HepG2 (cell line): ENCODE measurements around the gene SQSTM1. TPM values are rescaled to one million over a fixed set of nuclear protein-coding genes. Genes with fewer than 3 reads are reported as not detected.

Experiments
- BHLHE40 ChIP-seq: IDR thresholded peaks from 2 replicates; pipeline ENCODE4 v1.6.1; 2011; ENCODE audit warnings: low read length, improper control_type of control experiment
- CAMTA2 ChIP-seq: sonication (generic); formaldehyde crosslinking; IDR thresholded peaks from 2 replicates; pipeline ENCODE4 v1.4.0; 2020; ENCODE audit warnings: mild to moderate bottlenecking, missing genetic modification reagents, borderline replicate concordance
- CEBPG ChIP-seq: IDR thresholded peaks from 2 replicates; pipeline ENCODE4 v1.6.1; 2016
- KAT7 ChIP-seq: IDR thresholded peaks from 2 replicates; pipeline ENCODE4 v1.6.1; 2018; ENCODE audit warnings: borderline replicate concordance, missing compliant biosample characterization
- PITX1 ChIP-seq: sonication (generic); formaldehyde crosslinking; IDR thresholded peaks from 2 replicates; pipeline ENCODE4 v1.5.1; 2020; ENCODE audit warnings: mild to moderate bottlenecking, missing genetic modification reagents
- POLR2G ChIP-seq: fragments of 200-400 bp; formaldehyde crosslinking; IDR thresholded peaks from 2 replicates; pipeline ENCODE4 v1.6.1; 2018; ENCODE audit warnings: mild to moderate bottlenecking, low read depth, low read length, moderate library complexity
- RAD51 ChIP-seq: fragments of 450-650 bp; IDR thresholded peaks from 2 replicates; pipeline ENCODE4 v1.6.1; 2016; ENCODE audit warnings: borderline replicate concordance
- REPIN1 ChIP-seq: sonication (generic); formaldehyde crosslinking; IDR thresholded peaks from 2 replicates; pipeline ENCODE4 v1.8.0; 2022; ENCODE audit warnings: missing genetic modification reagents, low read depth, mild to moderate bottlenecking, borderline replicate concordance
- SNAPC2 ChIP-seq: sonication (generic); formaldehyde crosslinking; IDR thresholded peaks from 2 replicates; pipeline ENCODE4 v1.8.1; 2022; ENCODE audit warnings: mild to moderate bottlenecking, missing genetic modification reagents
- SP5 ChIP-seq: IDR thresholded peaks from 2 replicates; pipeline ENCODE4 v1.6.1; 2016; ENCODE audit warnings: low read depth, borderline replicate concordance
- SRY ChIP-seq: sonication (generic); formaldehyde crosslinking; IDR thresholded peaks from 2 replicates; pipeline ENCODE4 v1.8.0; 2022; ENCODE audit warnings: mild to moderate bottlenecking, missing genetic modification reagents
- ZC3H4 ChIP-seq: sonication (generic); formaldehyde crosslinking; IDR thresholded peaks from 2 replicates; pipeline ENCODE4 v1.4.0; 2020; ENCODE audit warnings: missing genetic modification reagents, borderline replicate concordance
- ZNF331 ChIP-seq: sonication (generic); formaldehyde crosslinking; IDR thresholded peaks from 2 replicates; pipeline ENCODE4 v1.4.0; 2020; ENCODE audit warnings: missing genetic modification reagents
- polyA plus RNA-seq, 8 experiments: library from polyadenylated mRNA; depleted of rRNA in 3 of 8; stranded (reverse) in 7 of 8; unstranded in 1 of 8; fragments of >200 nt; fragmentation: Illumina TruSeq in 4 of 8; extraction: Trizol in 4 of 8; gene quantifications; 2 replicates each; pipeline versions ENCODE4 v1.2.1 to v1.2.3, GENCODE V29; 2011 to 2016; ENCODE audit warnings: low read depth in 4 of 8, missing spikeins in 1 of 8, mixed read lengths in 1 of 8; ENCODE audit not compliant: insufficient read depth in 1 of 8
- total RNA-seq, 5 experiments: library from RNA; depleted of rRNA; stranded (reverse); fragments of >200 nt; fragmentation: Illumina TruSeq; extraction: Trizol; gene quantifications; 2 replicates each; pipeline ENCODE4 v1.2.3, GENCODE V29; 2016; ENCODE audit warnings: low read depth in 1 of 5
- TF ChIP-seq, protein P1 (sequence below): sonication (generic); formaldehyde crosslinking; IDR thresholded peaks from 2 replicates; pipeline ENCODE4 v1.5.0; 2020; ENCODE audit warnings: mild to moderate bottlenecking, missing genetic modification reagents, borderline replicate concordance
- TF ChIP-seq, protein P2 (sequence below): sonication (generic); formaldehyde crosslinking; IDR thresholded peaks from 2 replicates; pipeline ENCODE4 v1.5.1; 2020; ENCODE audit warnings: mild to moderate bottlenecking, missing genetic modification reagents, borderline replicate concordance

The SQSTM1 gene
- total and polyA plus RNA-seq, 2 of the 13 experiments (the other 11 are each of a cell fraction or from before 2014, with no cell fraction given): 90.9 to 160 TPM

DNA sequence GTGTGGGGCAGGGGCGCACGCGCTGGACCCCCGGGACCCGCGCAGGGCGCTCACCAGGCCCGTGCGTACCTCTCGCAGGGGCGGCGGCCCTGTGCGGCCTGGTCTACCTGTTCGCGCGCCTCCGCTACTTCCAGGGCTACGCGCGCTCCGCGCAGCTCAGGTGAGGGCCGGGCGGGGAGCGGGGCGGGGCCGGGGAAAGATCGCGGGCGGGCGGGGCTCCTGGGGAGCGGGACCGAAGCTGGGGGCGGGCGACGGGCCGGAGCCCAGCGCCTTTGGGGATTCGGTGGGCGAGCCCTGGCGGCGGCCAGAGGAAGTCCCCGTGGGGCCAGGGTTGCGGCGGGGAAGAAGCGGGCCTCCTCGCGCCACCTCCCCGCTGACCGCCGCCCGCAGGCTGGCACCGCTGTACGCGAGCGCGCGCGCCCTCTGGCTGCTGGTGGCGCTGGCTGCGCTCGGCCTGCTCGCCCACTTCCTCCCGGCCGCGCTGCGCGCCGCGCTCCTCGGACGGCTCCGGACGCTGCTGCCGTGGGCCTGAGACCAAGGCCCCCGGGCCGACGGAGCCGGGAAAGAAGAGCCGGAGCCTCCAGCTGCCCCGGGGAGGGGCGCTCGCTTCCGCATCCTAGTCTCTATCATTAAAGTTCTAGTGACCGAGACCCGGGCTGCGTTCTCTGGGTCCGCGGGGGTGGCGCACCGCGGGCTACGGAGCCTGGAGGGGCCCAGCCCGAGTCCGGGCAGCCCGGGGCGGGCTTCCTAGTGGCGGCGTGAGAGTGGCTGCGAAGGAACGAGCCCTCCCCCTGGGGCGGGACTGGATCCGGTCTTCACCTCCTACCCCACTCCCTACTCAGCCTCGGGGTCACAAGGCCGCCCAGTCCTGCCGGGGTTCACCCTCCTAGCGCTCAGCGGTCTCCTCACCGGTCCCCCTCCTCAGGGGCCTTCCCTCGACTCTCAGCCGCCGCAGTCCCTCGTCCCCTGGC lies 24.6 kb upstream of the SQSTM1 start (continued):
- TF ChIP-seq, protein P1, sequence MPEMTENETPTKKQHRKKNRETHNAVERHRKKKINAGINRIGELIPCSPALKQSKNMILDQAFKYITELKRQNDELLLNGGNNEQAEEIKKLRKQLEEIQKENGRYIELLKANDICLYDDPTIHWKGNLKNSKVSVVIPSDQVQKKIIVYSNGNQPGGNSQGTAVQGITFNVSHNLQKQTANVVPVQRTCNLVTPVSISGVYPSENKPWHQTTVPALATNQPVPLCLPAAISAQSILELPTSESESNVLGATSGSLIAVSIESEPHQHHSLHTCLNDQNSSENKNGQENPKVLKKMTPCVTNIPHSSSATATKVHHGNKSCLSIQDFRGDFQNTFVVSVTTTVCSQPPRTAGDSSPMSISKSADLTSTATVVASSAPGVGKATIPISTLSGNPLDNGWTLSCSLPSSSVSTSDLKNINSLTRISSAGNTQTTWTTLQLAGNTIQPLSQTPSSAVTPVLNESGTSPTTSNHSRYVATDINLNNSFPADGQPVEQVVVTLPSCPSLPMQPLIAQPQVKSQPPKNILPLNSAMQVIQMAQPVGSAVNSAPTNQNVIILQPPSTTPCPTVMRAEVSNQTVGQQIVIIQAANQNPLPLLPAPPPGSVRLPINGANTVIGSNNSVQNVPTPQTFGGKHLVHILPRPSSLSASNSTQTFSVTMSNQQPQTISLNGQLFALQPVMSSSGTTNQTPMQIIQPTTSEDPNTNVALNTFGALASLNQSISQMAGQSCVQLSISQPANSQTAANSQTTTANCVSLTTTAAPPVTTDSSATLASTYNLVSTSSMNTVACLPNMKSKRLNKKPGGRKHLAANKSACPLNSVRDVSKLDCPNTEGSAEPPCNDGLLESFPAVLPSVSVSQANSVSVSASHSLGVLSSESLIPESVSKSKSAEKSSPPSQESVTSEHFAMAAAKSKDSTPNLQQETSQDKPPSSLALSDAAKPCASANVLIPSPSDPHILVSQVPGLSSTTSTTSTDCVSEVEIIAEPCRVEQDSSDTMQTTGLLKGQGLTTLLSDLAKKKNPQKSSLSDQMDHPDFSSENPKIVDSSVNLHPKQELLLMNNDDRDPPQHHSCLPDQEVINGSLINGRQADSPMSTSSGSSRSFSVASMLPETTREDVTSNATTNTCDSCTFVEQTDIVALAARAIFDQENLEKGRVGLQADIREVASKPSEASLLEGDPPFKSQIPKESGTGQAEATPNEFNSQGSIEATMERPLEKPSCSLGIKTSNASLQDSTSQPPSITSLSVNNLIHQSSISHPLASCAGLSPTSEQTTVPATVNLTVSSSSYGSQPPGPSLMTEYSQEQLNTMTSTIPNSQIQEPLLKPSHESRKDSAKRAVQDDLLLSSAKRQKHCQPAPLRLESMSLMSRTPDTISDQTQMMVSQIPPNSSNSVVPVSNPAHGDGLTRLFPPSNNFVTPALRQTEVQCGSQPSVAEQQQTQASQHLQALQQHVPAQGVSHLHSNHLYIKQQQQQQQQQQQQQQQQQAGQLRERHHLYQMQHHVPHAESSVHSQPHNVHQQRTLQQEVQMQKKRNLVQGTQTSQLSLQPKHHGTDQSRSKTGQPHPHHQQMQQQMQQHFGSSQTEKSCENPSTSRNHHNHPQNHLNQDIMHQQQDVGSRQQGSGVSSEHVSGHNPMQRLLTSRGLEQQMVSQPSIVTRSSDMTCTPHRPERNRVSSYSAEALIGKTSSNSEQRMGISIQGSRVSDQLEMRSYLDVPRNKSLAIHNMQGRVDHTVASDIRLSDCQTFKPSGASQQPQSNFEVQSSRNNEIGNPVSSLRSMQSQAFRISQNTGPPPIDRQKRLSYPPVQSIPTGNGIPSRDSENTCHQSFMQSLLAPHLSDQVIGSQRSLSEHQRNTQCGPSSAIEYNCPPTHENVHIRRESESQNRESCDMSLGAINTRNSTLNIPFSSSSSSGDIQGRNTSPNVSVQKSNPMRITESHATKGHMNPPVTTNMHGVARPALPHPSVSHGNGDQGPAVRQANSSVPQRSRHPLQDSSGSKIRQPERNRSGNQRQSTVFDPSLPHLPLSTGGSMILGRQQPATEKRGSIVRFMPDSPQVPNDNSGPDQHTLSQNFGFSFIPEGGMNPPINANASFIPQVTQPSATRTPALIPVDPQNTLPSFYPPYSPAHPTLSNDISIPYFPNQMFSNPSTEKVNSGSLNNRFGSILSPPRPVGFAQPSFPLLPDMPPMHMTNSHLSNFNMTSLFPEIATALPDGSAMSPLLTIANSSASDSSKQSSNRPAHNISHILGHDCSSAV: no peak
- no peak for TF ChIP-seq BHLHE40
- TF ChIP-seq CEBPG: no peak
- no peak; the same call in 1 of the 2 replicates for TF ChIP-seq KAT7 (CRISPR knock-in tag)
- TF ChIP-seq SNAPC2 (CRISPR knock-in tag): peak; percentile 53; the same call in 1 of the 2 replicates
- TF ChIP-seq REPIN1 (CRISPR knock-in tag): no peak
- TF ChIP-seq SRY (CRISPR knock-in tag): no peak
- TF ChIP-seq ZNF331: peak; percentile 34; the same call in 1 of the 2 replicates
- no peak for TF ChIP-seq RAD51
- TF ChIP-seq, protein P2, sequence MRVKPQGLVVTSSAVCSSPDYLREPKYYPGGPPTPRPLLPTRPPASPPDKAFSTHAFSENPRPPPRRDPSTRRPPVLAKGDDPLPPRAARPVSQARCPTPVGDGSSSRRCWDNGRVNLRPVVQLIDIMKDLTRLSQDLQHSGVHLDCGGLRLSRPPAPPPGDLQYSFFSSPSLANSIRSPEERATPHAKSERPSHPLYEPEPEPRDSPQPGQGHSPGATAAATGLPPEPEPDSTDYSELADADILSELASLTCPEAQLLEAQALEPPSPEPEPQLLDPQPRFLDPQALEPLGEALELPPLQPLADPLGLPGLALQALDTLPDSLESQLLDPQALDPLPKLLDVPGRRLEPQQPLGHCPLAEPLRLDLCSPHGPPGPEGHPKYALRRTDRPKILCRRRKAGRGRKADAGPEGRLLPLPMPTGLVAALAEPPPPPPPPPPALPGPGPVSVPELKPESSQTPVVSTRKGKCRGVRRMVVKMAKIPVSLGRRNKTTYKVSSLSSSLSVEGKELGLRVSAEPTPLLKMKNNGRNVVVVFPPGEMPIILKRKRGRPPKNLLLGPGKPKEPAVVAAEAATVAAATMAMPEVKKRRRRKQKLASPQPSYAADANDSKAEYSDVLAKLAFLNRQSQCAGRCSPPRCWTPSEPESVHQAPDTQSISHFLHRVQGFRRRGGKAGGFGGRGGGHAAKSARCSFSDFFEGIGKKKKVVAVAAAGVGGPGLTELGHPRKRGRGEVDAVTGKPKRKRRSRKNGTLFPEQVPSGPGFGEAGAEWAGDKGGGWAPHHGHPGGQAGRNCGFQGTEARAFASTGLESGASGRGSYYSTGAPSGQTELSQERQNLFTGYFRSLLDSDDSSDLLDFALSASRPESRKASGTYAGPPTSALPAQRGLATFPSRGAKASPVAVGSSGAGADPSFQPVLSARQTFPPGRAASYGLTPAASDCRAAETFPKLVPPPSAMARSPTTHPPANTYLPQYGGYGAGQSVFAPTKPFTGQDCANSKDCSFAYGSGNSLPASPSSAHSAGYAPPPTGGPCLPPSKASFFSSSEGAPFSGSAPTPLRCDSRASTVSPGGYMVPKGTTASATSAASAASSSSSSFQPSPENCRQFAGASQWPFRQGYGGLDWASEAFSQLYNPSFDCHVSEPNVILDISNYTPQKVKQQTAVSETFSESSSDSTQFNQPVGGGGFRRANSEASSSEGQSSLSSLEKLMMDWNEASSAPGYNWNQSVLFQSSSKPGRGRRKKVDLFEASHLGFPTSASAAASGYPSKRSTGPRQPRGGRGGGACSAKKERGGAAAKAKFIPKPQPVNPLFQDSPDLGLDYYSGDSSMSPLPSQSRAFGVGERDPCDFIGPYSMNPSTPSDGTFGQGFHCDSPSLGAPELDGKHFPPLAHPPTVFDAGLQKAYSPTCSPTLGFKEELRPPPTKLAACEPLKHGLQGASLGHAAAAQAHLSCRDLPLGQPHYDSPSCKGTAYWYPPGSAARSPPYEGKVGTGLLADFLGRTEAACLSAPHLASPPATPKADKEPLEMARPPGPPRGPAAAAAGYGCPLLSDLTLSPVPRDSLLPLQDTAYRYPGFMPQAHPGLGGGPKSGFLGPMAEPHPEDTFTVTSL (CRISPR knock-in tag): no peak
- TF ChIP-seq CAMTA2 (CRISPR knock-in tag): peak; percentile 20; the same call in 1 of the 2 replicates
- TF ChIP-seq PITX1: no peak
- TF ChIP-seq ZC3H4 (CRISPR knock-in tag): no peak
- peak; percentile 79 for TF ChIP-seq POLR2G
- peak; percentile 38; the same call in 1 of the 2 replicates for TF ChIP-seq SP5 (CRISPR knock-in tag)
